MM.1S (cell line): ENCODE measurements around the gene ZBTB11.

ENCODE experiments used
- EZH2 ChIP-seq: fragments of 300-600 bp; sonication (generic); optimal IDR thresholded peaks from 2 replicates; pipeline ENCODE3; 2017; ENCODE audit warnings: low read depth, mild to moderate bottlenecking, antibody characterized with exemption, low read length, mixed read lengths
- EZH2phosphoT487 ChIP-seq: fragments of 300-600 bp; sonication (generic); IDR thresholded peaks from 2 replicates; pipeline ENCODE4 v1.6.1; 2018; ENCODE audit warnings: antibody characterized with exemption, low read length
- TF ChIP-seq, protein P1 (sequence below): fragments of 300-600 bp; sonication (generic); IDR thresholded peaks from 2 replicates; pipeline ENCODE4 v1.5.1; 2016; ENCODE audit warnings: antibody characterized with exemption, low read length, mixed read lengths

DNA sequence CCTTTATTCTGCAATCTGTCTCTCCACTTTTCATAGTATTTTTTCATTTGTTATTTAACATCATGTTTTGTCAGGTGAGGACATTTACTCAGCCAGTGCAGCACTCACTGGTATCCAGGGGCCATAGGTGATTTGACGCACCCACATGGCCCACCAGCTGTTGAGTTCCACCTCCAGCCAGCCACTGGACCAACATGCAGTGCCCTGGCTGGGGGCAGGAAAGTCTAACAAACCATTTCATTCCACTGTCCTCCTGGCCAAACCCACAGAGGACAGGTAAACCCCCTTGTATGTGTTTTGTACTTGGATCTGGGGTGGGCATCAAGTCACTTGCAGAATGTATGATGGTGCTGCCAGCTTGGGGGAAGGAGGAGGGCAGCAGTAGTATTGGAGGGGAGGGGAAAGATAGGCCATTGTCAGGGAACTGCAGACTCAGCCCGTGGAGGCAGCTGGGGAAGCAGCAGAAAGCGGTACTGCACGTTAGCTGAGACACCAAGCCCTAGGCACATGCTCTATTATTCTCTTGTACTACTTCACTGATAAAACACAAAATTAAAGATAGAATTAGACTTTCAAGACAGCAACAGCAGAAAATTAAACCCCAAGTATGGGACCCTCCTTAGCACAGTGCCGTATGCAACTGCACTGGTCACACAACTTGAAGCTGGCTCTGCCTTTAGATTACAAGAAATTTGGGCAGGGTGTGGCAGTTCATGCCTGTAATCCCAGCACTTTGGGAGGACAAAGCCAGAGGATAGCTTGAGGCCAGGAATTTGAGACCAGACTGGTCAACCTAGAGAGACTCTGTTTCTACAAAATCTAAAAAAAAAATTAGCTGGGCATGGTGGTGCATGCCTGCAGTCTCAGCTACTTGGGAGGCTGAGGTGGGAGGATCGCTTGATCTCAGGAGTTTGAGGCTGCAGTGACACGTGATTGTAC lies 25.0 kb upstream of the ZBTB11 start:
- TF ChIP-seq, protein P1, sequence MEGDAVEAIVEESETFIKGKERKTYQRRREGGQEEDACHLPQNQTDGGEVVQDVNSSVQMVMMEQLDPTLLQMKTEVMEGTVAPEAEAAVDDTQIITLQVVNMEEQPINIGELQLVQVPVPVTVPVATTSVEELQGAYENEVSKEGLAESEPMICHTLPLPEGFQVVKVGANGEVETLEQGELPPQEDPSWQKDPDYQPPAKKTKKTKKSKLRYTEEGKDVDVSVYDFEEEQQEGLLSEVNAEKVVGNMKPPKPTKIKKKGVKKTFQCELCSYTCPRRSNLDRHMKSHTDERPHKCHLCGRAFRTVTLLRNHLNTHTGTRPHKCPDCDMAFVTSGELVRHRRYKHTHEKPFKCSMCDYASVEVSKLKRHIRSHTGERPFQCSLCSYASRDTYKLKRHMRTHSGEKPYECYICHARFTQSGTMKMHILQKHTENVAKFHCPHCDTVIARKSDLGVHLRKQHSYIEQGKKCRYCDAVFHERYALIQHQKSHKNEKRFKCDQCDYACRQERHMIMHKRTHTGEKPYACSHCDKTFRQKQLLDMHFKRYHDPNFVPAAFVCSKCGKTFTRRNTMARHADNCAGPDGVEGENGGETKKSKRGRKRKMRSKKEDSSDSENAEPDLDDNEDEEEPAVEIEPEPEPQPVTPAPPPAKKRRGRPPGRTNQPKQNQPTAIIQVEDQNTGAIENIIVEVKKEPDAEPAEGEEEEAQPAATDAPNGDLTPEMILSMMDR: no peak
- TF ChIP-seq EZH2phosphoT487 (no peak), EZH2 (no peak)
